ENCODE data around the gene ENTPD3. TPM values are rescaled to one million over a fixed set of nuclear protein-coding genes. Genes with fewer than 3 reads are reported as not detected.

Gene ENTPD3
- total RNA-seq, 1 donor from 2014 or later = not detected

- Histone ChIP-seq H3K79me2 (ENCODE audit: low read depth) (no peaks in the 10 kb centered on the region), H4K20me1 (ENCODE audit: low read depth) (no peaks in the 10 kb centered on the region), H3K36me3 (no peaks in the 10 kb centered on the region), H2AFZ (replicated peaks) (peak within 1 kb of the TSS; percentile 93), H3F3A (ENCODE audit: low read depth) (no peaks in the 10 kb centered on the region), H3K4me3 (peak within 1 kb of the TSS; percentile 74), H3K4me2 (peak within 1 kb of the TSS; percentile 84), H3K9ac (peak within 1 kb of the TSS; percentile 64), H3K4me1 (peaks cover 3% of the 10 kb centered on the region), H3K27ac (no peak within 1 kb of the TSS), H3K9me3 (ENCODE audit: low read depth) (no peaks in the 10 kb centered on the region), H3K27me3 (no peaks in the 10 kb centered on the region)
- no peaks in the 10 kb centered on the region for H3K36me3 Mint-ChIP-seq
- no peaks in the 10 kb centered on the region for H3K9me3 Mint-ChIP-seq
- TF ChIP-seq EZH2 (IDR thresholded peaks at IDR 0.05) (no peak), EZH2phosphoT487 (IDR thresholded peaks at IDR 0.05) (no peak)
- TF ChIP-seq, protein P1, sequence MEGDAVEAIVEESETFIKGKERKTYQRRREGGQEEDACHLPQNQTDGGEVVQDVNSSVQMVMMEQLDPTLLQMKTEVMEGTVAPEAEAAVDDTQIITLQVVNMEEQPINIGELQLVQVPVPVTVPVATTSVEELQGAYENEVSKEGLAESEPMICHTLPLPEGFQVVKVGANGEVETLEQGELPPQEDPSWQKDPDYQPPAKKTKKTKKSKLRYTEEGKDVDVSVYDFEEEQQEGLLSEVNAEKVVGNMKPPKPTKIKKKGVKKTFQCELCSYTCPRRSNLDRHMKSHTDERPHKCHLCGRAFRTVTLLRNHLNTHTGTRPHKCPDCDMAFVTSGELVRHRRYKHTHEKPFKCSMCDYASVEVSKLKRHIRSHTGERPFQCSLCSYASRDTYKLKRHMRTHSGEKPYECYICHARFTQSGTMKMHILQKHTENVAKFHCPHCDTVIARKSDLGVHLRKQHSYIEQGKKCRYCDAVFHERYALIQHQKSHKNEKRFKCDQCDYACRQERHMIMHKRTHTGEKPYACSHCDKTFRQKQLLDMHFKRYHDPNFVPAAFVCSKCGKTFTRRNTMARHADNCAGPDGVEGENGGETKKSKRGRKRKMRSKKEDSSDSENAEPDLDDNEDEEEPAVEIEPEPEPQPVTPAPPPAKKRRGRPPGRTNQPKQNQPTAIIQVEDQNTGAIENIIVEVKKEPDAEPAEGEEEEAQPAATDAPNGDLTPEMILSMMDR (IDR thresholded peaks at IDR 0.05) = no peak
- peak within 1 kb of the TSS; percentile 88 for H3K4me3 Mint-ChIP-seq
- peak; percentile 77 for DNase-seq (ENCODE audit: low spot score)
- peak within 1 kb of the TSS; percentile 71 for H3K27ac Mint-ChIP-seq
- H3K4me1 Mint-ChIP-seq = peaks cover 7% of the 10 kb centered on the region
- peaks cover 3% of the 10 kb centered on the region for H3K27me3 Mint-ChIP-seq (ENCODE audit: insufficient read depth, low read depth)
Observed at GRCh38 chr3:40476478-40477470, 89.8 kb downstream of the ENTPD3 start, which contains the start of gene ZNF619. Gene ZNF619, plus strand, starts transcription at chr3:40477122. Its CDS starts 858 bp downstream, at chr3:40477980.

DNA sequence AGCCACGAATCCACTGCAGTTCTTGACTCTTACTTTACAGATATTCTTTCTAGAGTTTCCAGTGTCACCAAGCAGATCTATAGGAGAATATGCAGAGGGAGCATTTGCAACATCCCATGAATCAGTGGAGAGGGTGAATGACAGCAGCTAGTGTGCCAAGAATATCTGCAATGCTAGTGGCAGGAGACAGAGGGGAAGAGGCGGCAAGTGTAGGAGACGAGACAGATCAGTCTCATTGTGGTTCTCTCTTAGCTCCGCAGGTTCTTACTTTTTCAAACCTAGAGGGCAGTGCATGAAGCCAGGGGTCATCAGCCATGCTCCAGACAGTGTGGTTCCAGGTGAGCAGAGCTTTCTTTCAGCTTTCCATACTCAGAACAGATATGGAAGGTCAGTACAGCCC lies 90.7 kb downstream of the ENTPD3 start:
- Mint-ChIP-seq H3K4me3 (peak overlapping the region; percentile 88), H3K27me3 (ENCODE audit: insufficient read depth, low read depth) (peaks cover 2% of the 10 kb centered on the region), H3K4me1 (peaks cover 7% of the 10 kb centered on the region), H3K9me3 (no peaks in the 10 kb centered on the region), H3K27ac (peak overlapping the region; percentile 47), H3K36me3 (no peaks in the 10 kb centered on the region)
- Histone ChIP-seq H3K4me3 (peak overlapping the region; percentile 74), H2AFZ (replicated peaks) (peak overlapping the region; percentile 93), H3K36me3 (no peaks in the 10 kb centered on the region), H3K9me3 (ENCODE audit: low read depth) (no peaks in the 10 kb centered on the region), H3K9ac (peak overlapping the region; percentile 64), H3K27me3 (no peaks in the 10 kb centered on the region), H3F3A (ENCODE audit: low read depth) (no peaks in the 10 kb centered on the region), H3K79me2 (ENCODE audit: low read depth) (no peaks in the 10 kb centered on the region), H3K27ac (no peak overlapping the region), H3K4me2 (peak overlapping the region; percentile 84), H3K4me1 (peaks cover 3% of the 10 kb centered on the region), H4K20me1 (ENCODE audit: low read depth) (no peaks in the 10 kb centered on the region)
- TF ChIP-seq, protein P1 (IDR thresholded peaks at IDR 0.05) = no peak
- no peak for TF ChIP-seq EZH2phosphoT487 (IDR thresholded peaks at IDR 0.05)
- no peak for TF ChIP-seq EZH2 (IDR thresholded peaks at IDR 0.05)
- DNase-seq (ENCODE audit: low spot score) = no peak

Other genes starting within 250 kb of the ENTPD3 start
- gene EIF1B, start 77.5 kb upstream of the ENTPD3 start, total RNA-seq (ENCODE audit: low replicate concordance) = 22.4 and 45.3 TPM in 2 replicates
- 467 and 948 TPM in 2 replicates for gene RPL14, start 70.2 kb downstream of the ENTPD3 start, total RNA-seq (ENCODE audit: low replicate concordance)
- 7.6 and 11.4 TPM in 2 replicates for gene ZNF619, start 89.9 kb downstream of the ENTPD3 start, total RNA-seq (ENCODE audit: low replicate concordance)
- 23.6 and 26.9 TPM in 2 replicates for gene ZNF620, start 118.9 kb downstream of the ENTPD3 start, total RNA-seq (ENCODE audit: low replicate concordance)
- 14.3 and 24.8 TPM in 2 replicates for gene ZNF621, start 137.8 kb downstream of the ENTPD3 start, total RNA-seq (ENCODE audit: low replicate concordance)

All from neural progenitor cell (in vitro differentiated cells).